Activated CD4-positive, alpha-beta memory T cell treated with anti-CD3 and anti-CD28 coated beads for 36 hours (primary cell): ENCODE data around the gene MRGPRD. TPM values are rescaled to one million over a fixed set of nuclear protein-coding genes. Genes with fewer than 3 reads are reported as not detected.

ENCODE experiments used
- CTCF ChIA-PET: fragments of 350-600 bp; sonication (Branson Sonifier 250); formaldehyde crosslinking; loops from one replicate; lab custom pipeline; 2021; ENCODE audit warnings: antibody characterized with exemption, inconsistent platforms; lab: Charles Lee
- POLR2A ChIA-PET: fragments of 350-600 bp; sonication (Branson Sonifier 250); formaldehyde crosslinking; loops from one replicate; lab custom pipeline; 2021; ENCODE audit warnings: antibody characterized with exemption; lab: Charles Lee
- DNase-seq: peaks from one replicate; pipeline ENCODE4 v3.0.0-alpha.2; 2020
- H3K27ac Mint-ChIP-seq: one replicate; pipeline ENCODE4 v1.8.0; 2021; ENCODE audit warnings: mixed read lengths
- H3K27me3 Mint-ChIP-seq: one replicate; pipeline ENCODE4 v1.8.0; 2021; ENCODE audit warnings: mixed read lengths
- H3K36me3 Mint-ChIP-seq: one replicate; pipeline ENCODE4 v1.8.0; 2021; ENCODE audit warnings: mixed read lengths
- H3K4me1 Mint-ChIP-seq: one replicate; pipeline ENCODE4 v1.8.0; 2021; ENCODE audit warnings: low read depth, mixed read lengths
- H3K4me3 Mint-ChIP-seq: one replicate; pipeline ENCODE4 v1.8.0; 2021; ENCODE audit warnings: mild to moderate bottlenecking, mixed read lengths
- H3K9me3 Mint-ChIP-seq: one replicate; pipeline ENCODE4 v1.8.0; 2021; ENCODE audit warnings: mixed read lengths
- intact Hi-C: fragments of 100-400 bp; cut with micrococcal nuclease; formaldehyde crosslinking; loops from one replicate; pipeline ENCODE4 v1.15.1; 2023
- total RNA-seq, 2 experiments: library from RNA; stranded (reverse); gene quantifications; one replicate each; pipeline ENCODE4 v1.2.3, GENCODE V29; 2021

MRGPRD gene
- total RNA-seq, 2 experiments from 2014 or later, result not detected

DNA sequence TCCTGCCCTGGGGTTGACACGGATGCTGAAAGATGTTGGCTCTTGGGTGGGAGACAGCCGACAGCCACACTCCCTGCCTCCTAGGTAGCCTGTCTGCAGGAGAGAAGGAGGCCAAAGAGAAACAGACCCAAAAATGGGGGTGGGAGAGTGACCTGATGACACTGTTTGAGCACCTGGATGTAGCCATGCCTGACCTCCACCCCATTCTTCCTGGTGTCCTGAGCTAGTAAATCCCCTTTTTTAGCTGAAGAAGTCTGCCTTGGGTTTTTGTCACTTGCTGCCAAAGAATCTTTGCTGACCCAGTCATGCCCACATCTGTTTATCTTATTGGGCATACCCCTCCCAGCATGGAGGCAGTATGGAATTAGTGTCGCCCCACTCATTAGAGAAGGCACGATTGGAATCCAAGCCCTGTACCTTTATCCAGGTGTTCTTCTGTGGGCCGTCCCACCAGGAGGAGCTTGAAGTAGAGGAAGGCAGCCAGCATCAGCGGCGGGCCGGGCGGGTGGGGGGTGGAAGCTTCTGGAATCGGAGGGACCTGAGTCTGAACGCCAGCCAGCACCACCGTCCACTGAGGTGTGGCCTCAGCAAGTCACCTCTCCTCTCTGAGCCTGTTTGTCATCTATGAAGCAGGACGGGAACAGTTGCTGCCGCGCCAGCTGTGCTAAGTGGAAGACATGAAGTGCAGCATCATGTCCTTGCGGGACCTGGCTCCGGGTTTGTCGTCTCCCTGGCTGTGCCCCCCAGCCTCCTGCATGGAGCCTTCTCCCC lies 39.3 kb downstream of the MRGPRD start:
- H3K4me1 Mint-ChIP-seq, result no peaks in the 10 kb centered on the region
- no peak overlapping the region for H3K27ac Mint-ChIP-seq
- no peak for DNase-seq
- H3K27me3 Mint-ChIP-seq, result no peaks in the 10 kb centered on the region
- no peak overlapping the region for H3K4me3 Mint-ChIP-seq
- ChIA-PET POLR2A (no interaction called here), CTCF (no interaction called here)
- intact Hi-C loops, result no loop called here
- peaks cover 7% of the 10 kb centered on the region for H3K36me3 Mint-ChIP-seq
- H3K9me3 Mint-ChIP-seq, result no peaks in the 10 kb centered on the region

GRCh38 chr11:68940651-68941323 lies 40.0 kb downstream of the MRGPRD start:
- Mint-ChIP-seq H3K9me3 (no peaks in the 10 kb centered on the region), H3K4me1 (no peaks in the 10 kb centered on the region), H3K27me3 (no peaks in the 10 kb centered on the region), H3K36me3 (peaks cover 7% of the 10 kb centered on the region), H3K4me3 (no peak overlapping the region), H3K27ac (no peak overlapping the region)
- DNase-seq, result no peak
- intact Hi-C loops, result no loop called here
- ChIA-PET POLR2A (no interaction called here), CTCF (no interaction called here)

- peaks cover 7% of the 10 kb centered on the region for H3K36me3 Mint-ChIP-seq
- H3K9me3 Mint-ChIP-seq, result no peaks in the 10 kb centered on the region
- H3K4me1 Mint-ChIP-seq, result no peaks in the 10 kb centered on the region
- ChIA-PET POLR2A (no interaction called here), CTCF (no interaction called here)
- no peak overlapping the region for H3K27ac Mint-ChIP-seq
- no peak overlapping the region for H3K4me3 Mint-ChIP-seq
- intact Hi-C loops, result no loop called here
- H3K27me3 Mint-ChIP-seq, result no peaks in the 10 kb centered on the region
- no peak for DNase-seq
Observed at GRCh38 chr11:68939583-68940555, 40.9 kb downstream of the MRGPRD start.

DNA sequence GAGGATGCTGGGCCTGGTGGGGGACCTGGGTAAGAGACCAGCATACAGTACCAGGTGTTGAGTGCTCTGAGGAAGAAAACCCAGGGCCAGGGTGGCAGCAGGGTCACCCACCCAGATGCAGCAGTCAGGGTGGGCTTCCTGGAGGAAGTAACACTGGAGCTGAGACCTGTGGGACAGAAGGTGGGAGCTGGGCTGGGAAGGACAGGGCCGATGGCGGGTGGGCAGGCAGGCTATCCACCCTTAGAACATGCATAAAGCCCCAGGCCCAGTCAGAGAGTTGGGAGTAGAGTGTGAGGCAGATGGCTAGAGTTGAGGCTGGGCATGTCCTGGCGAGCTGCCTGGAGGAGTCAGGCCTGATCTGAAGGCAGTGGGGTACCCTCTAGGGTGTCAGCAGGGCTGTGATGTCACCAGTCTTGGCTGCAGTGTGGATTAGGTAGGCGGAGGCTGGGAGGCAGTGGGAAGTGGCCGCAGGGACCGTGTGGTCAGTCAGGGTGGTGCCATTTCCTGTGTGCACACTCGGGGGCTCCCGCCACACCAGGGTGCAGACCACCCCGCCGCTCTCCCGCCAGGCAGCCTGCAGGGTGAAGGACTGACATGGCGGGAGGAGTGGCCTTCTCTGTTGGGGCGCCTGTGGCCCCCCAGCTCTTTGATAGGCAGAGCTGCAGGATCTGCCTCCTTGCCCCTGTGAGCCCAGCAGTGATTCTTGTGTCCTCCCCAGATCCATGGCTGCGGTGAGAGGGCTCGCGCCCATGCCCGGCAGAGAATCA lies 41.8 kb downstream of the MRGPRD start:
- Mint-ChIP-seq H3K9me3 (no peaks in the 10 kb centered on the region), H3K27ac (no peak overlapping the region), H3K27me3 (no peaks in the 10 kb centered on the region), H3K4me3 (no peak overlapping the region), H3K4me1 (no peaks in the 10 kb centered on the region), H3K36me3 (peaks cover 7% of the 10 kb centered on the region)
- intact Hi-C loops, result no loop called here
- POLR2A ChIA-PET, result no interaction called here
- CTCF ChIA-PET, result no interaction called here
- no peak for DNase-seq

GRCh38 chr11:68938088-68938487 lies 42.7 kb downstream of the MRGPRD start:
- intact Hi-C loops, result no loop called here
- Mint-ChIP-seq H3K9me3 (no peaks in the 10 kb centered on the region), H3K4me3 (no peak overlapping the region), H3K27me3 (no peaks in the 10 kb centered on the region), H3K36me3 (peaks cover 7% of the 10 kb centered on the region), H3K4me1 (no peaks in the 10 kb centered on the region), H3K27ac (no peak overlapping the region)
- ChIA-PET POLR2A (no interaction called here), CTCF (no interaction called here)
- DNase-seq, result no peak

GRCh38 chr11:68936676-68937620 lies 43.8 kb downstream of the MRGPRD start:
- intact Hi-C loops, result no loop called here
- Mint-ChIP-seq H3K27ac (no peak overlapping the region), H3K4me3 (no peak overlapping the region), H3K9me3 (no peaks in the 10 kb centered on the region), H3K36me3 (peaks cover 7% of the 10 kb centered on the region), H3K4me1 (no peaks in the 10 kb centered on the region), H3K27me3 (no peaks in the 10 kb centered on the region)
- no peak for DNase-seq
- ChIA-PET CTCF (no interaction called here), POLR2A (no interaction called here)

GRCh38 chr11:68936358-68936636 lies 44.5 kb downstream of the MRGPRD start:
- CTCF ChIA-PET, result no interaction called here
- Mint-ChIP-seq H3K36me3 (peaks cover 7% of the 10 kb centered on the region), H3K9me3 (no peaks in the 10 kb centered on the region), H3K4me1 (no peaks in the 10 kb centered on the region), H3K27ac (no peak overlapping the region), H3K27me3 (no peaks in the 10 kb centered on the region), H3K4me3 (no peak overlapping the region)
- intact Hi-C loops, result no loop called here
- POLR2A ChIA-PET, result no interaction called here
- no peak for DNase-seq

DNA sequence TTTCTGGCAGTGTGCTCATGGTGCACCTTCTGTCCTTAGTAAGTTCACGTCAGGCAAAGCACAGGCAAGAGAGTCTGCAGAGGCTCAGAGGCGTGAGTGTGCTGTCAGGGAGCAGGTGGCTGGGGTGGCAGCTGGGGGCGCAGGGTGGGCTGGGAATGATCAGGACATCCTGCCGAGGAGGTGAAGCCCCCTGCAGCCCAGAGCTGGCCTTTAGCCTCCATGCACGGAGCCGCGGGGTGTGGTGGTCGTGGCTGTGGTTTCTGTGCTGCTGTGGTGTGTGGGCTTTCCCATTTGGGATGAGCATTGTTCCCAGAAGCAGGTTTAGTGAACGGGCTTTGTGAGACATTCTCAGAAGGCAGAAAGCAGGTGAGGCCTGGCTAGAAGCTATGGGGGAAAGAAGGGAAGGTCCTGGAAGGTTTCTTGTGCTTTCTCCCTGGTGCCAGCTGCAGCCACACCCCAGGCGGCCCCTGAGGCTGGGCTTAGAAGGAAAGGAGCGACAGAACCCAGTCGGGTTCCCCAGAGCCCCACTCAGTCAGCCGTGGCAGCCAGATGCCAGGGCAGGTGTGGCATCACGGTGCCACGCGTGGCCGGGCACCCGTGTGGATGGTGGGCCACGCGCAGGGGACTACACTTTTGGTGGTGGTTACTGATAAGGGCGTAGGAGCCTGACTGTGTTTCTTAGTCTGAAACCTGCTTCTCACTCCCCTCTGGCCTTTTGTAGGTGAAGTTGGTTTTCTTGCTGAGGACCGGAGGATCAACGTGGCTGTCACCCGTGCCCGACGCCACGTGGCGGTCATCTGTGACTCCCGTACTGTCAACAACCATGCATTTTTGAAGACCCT lies 45.0 kb downstream of the MRGPRD start:
- Mint-ChIP-seq H3K4me1 (no peaks in the 10 kb centered on the region), H3K27ac (no peak overlapping the region), H3K36me3 (peaks cover 5% of the 10 kb centered on the region), H3K4me3 (no peak overlapping the region), H3K9me3 (no peaks in the 10 kb centered on the region), H3K27me3 (no peaks in the 10 kb centered on the region)
- no peak for DNase-seq
- ChIA-PET CTCF (no interaction called here), POLR2A (no interaction called here)
- intact Hi-C loops, result no loop called here

GRCh38 chr11:68935066-68935465 lies 45.7 kb downstream of the MRGPRD start:
- no peaks in the 10 kb centered on the region for H3K4me1 Mint-ChIP-seq
- H3K27ac Mint-ChIP-seq, result no peak overlapping the region
- intact Hi-C loops, result no loop called here
- no peaks in the 10 kb centered on the region for H3K9me3 Mint-ChIP-seq
- H3K27me3 Mint-ChIP-seq, result no peaks in the 10 kb centered on the region
- no peak for DNase-seq
- peaks cover 10% of the 10 kb centered on the region for H3K36me3 Mint-ChIP-seq
- CTCF ChIA-PET, result no interaction called here
- no peak overlapping the region for H3K4me3 Mint-ChIP-seq
- POLR2A ChIA-PET, result no interaction called here

DNA sequence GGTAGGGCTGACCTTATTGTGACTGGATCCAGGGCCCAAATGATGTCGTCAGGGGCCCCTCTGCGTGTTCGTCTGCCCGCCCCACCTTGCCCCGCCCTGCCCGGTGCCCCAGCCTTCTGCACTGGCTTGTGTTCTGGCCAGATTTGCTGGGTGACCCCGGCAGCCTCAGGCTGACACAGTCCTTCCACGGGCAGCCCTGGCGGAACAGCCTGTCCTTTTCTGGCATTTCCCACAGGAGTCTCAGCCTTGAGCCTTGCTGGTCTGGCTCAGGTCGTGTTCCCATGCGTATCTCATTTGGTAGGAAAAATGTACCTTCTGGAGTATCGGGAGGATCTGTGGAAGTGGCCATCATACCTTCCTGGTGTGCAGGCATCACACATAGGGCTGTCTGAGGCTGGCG lies 46.1 kb downstream of the MRGPRD start:
- no peak overlapping the region for H3K27ac Mint-ChIP-seq
- CTCF ChIA-PET, result no interaction called here
- no peaks in the 10 kb centered on the region for H3K27me3 Mint-ChIP-seq
- H3K4me1 Mint-ChIP-seq, result no peaks in the 10 kb centered on the region
- DNase-seq, result no peak
- POLR2A ChIA-PET, result no interaction called here
- H3K4me3 Mint-ChIP-seq, result no peak overlapping the region
- peaks cover 13% of the 10 kb centered on the region for H3K36me3 Mint-ChIP-seq
- no peaks in the 10 kb centered on the region for H3K9me3 Mint-ChIP-seq
- intact Hi-C loops, result no loop called here

DNA sequence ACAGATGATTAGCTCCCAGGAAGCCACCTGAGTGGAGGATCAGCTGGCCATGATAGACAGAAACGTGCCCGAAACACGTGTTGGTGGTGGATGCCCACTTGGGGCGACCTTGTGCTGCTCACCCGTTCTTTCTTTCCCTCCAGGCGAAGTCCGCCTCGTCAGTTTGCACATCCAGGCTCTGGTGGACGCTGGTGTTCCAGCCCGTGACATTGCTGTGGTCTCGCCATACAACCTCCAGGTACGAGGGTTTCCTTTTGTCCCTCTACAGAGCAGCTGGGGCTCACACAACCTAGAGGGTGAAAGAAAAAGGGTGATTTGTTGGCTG lies 46.5 kb downstream of the MRGPRD start:
- Mint-ChIP-seq H3K27me3 (no peaks in the 10 kb centered on the region), H3K9me3 (no peaks in the 10 kb centered on the region), H3K4me3 (no peak overlapping the region), H3K4me1 (no peaks in the 10 kb centered on the region), H3K36me3 (peaks cover 17% of the 10 kb centered on the region), H3K27ac (no peak overlapping the region)
- ChIA-PET CTCF (no interaction called here), POLR2A (no interaction called here)
- no peak for DNase-seq
- intact Hi-C loops, result no loop called here
